Occipital lobe (tissue), 2 donors: Measurements from ENCODE around the gene RADIL. TPM values are rescaled to one million over a fixed set of nuclear protein-coding genes. Genes with fewer than 3 reads are reported as not detected.
"Not testable (repeated sequence)": the region's sequence is repeated elsewhere in the genome, so short reads cannot be mapped to it uniquely, and the experiment has no call there.

Experiments
- DNase-seq: peaks from one replicate; lab custom pipeline; 2025; lab: John Stamatoyannopoulos, UW
- total RNA-seq: library from RNA; depleted of rRNA; stranded (reverse); fragments of >200 nt; gene quantifications from one replicate; pipeline ENCODE4 v1.2.3, GENCODE V29; 2014

The RADIL gene
- total RNA-seq, 1 donor from 2014 or later, result 2.3 TPM

DNA sequence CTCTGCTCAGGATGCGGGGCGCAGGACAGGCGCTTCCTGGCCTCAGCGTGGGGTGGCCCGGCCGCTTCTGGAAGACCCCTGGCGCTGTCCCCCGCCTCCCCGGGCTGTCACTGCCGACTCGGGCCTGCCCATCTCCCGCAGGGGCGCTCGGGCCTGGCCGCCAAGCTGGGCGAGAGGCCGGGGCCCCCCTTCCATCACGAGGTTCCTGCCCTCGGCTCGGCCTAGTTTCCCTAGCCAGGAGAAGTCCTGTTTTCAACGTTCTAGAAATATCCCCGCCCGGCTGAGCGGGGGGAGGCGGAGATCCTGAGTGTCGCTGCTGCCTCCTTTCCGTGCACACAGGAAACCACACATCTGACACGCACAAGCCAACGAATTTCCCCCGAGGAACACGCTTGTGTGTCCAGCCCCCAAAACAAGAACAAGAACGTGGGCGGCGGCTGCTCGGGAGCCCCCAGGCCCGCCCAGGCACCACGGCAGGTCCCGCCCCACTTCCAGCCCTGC, 74.4 kb downstream of the RADIL start:
- no peak for DNase-seq

DNA sequence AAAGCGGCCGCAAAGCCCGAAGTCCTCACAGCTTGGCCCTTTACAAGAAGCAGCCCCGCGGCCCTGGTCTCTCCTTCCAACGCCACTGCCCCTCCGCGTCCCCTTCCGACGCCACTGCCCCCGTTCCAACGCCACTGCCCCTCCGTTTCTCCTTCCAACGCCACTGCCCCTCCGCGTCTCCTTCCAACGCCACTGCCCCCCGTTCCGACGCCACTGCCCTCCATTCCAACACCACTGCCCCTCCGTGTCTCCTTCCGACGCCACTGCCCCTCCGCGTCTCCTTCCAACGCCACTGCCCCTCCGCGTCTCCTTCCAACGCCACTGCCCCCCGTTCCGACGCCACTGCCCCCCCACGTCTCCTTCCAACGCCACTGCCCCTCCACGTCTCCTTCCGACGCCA, 75.0 kb downstream of the RADIL start:
- DNase-seq, result no peak

DNA sequence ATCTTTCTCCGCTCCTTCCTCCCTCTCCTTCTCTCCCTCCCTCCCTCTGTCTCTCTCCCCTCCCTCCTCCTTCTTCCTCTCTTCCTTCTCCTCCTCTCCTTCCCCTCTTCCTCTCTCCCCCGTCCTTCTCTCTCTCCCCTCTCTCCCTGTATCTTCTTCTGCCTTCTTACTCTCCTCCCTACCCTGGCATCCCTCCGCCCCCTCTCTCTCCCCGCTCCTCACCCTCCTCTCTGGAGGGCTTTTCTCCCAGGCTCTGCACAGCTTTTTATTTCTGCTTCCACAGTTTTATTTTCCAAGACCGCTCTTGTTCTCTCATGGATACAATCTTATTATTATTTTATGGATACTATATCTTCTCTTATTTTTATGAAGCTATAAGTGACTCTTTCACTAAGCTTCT, 75.5 kb downstream of the RADIL start:
- DNase-seq, result no peak

DNA sequence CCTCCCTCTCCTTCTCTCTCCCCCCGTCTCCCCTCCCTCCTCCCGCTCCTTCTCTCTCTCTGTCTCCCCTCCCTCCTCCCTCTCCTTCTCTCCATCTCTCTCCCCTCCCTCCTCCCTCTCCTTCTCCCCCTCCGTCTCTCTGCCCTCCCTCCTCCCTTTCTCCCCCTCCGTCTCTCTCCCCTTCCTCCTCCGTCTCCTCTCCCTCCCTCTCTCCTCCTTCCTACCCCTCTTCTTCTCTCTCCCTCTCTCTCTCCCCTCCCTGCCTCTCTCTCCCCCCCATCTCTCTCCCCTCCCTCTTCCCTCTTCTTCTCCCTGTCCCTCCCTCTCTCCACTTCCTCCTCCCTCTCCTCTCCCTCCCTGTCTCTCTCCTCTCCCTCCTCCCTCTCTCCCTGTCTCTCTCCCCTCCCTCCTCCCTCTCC, 75.9 kb downstream of the RADIL start:
- DNase-seq, result no peak

DNA sequence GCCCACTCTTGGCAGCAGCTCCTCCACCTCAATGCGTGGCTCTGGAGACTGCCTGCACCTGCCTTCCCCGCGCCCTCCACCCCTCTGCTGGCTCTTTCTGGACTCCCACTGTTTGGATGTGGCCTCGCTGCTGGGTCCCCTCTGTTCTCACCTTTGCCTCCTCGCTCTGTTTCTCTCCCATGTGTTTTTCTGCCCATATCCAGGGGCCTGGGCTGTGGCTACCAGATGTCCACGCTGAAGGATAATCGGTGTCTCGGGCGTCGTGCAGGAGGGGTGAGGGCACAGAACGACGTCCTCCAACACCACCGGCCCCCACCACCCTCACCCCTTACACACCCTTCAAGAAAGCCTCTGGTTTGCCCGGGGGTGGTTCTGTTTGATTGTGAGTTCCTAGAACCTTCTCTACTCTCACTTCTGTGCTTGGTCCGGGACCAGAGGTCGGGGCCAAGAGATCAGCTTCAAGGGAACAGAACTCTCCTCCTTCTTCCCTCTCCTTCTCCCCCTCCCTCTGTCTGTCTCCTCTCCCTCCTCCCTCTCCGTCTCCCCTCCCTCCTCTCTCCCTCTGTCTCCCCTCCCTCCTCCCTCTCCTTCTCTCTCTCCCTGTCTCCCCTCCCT, 76.4 kb downstream of the RADIL start:
- DNase-seq, result no peak

DNA sequence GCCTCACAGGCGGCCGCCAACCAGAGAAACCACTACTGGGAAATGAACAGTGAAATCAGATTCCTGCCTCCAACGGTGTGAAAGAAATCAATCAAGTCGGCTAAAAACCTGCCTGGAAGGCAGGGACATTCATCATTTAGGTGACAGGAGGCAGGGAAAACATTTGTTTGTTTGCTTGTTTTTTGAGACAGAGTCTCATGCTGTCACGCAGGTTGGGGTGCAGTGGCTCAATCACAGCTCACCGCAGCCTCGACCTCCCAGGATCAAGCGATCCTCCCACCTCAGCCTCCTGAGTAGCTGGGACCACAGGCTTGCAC, 77.6 kb downstream of the RADIL start:
- no peak for DNase-seq

DNA sequence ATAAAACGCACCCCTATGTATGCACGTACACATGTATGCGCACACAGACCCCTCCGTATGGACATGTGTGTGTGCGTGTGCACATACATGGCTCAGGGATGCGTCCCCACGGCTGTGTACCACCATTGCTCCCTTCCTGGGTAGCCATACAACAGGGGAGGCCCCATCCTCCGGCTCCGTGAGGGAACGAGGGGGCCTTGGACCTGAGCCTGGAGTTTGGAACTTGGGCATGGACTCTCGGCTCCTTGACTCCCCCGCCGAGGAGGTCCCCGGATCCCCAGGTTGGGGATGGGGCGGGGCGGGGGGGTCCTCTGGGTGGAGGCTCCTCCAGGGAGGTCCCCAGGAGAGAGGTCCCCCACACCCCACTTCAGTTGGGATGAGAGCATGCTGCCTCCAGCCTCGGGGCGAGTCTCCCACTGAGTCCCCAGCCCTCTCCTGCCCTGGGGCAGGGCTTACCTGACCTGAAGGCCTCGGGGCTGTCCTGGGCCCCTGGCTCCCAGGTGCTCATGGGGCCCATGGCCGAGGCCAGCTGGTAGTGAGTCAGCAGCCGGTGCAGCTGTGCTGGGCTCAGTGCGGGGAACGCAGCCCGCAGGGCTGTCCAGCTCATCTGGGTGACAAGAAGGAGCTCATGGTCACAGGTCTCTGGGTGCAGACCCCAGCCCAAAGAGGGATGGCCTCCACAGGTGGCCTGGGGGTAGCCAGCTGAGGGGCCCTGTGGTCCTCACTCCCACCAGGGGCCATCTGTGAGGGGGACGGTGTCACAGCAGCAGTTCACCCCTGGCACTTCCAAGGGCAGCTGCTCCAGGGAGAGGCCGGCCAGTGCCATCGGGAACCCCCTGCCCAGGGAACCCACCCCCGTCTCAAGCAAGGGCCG, 78.2 kb downstream of the RADIL start:
- DNase-seq, result no peak

DNA sequence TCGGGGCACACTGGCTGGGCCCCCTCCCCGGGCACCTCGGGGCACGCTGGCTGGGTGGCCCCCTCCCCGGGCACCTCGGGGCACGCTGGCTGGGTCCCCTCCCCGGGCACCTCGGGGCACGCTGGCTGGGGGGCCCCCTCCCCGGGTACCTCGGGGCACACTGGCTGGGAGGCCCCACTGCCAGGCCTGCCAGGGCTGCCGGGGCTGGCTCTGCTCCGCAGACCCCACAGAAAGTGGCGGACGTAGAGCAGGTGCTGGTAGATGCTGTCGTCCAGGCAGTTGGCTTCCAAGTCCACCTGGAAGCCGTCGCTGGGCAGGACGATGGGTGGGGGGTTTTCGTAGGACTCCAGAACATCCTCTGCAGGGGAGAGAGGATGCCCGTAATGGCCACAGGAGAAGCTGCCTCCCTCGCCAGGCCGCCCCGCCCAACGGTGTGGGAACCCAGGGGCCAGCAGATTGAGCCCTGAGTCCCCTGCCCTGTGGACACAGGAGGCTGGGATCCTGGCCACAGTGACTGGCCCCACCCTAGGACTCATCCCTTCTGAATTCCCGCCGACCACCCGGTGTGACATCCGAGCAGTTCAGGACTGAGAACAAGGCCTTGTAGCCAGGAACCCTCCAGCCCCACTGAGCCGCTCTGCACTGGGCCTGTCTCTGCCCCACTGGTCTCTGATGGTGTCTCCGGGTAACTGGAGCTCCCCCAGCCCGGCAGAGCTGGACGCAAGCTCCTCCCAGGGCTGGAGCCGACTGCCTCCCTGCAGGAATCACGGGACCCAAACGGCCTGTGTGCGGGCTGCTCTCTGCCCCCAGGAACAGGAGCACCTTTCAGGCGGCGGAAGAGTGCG, 79.9 kb downstream of the RADIL start:
- DNase-seq, result no peak

DNA sequence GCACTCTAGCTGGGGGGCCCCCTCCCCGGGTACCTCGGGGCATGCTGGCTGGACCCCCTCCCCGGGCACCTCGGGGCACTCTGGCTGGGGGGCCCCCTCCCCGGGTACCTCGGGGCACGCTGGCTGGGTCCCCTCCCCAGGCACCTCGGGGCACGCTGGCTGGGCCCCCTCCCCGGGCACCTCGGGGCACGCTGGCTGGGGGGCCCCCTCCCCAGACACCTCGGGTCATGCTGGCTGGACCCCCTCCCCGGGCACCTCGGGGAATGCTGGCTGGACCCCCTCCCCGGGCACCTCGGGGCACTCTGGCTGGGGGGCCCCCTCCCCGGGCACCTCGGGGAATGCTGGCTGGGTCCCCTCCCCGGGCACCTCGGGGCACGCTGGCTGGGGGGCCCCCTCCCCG, 80.9 kb downstream of the RADIL start:
- not testable (repeated sequence) for DNase-seq

DNA sequence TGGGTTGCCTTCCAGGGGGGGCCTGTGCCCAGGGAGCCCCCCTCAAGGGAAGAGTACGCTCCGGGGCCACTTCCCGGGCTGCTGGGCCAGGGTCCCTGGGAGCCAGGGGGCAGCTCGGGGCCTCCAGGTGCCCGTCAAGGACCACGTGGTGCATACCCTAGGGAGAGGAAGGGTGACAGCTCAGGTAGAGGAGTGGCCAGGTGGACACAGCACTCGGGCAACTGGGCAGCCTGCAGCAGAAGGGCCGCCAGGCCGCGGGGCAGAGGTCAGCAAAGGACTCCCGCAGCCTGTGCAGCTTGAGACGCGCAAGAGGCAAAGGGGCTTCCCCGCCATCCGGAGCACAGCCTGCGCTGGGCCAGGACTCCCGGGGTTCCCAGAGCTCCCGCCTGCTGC, 81.7 kb downstream of the RADIL start:
- no peak for DNase-seq

DNA sequence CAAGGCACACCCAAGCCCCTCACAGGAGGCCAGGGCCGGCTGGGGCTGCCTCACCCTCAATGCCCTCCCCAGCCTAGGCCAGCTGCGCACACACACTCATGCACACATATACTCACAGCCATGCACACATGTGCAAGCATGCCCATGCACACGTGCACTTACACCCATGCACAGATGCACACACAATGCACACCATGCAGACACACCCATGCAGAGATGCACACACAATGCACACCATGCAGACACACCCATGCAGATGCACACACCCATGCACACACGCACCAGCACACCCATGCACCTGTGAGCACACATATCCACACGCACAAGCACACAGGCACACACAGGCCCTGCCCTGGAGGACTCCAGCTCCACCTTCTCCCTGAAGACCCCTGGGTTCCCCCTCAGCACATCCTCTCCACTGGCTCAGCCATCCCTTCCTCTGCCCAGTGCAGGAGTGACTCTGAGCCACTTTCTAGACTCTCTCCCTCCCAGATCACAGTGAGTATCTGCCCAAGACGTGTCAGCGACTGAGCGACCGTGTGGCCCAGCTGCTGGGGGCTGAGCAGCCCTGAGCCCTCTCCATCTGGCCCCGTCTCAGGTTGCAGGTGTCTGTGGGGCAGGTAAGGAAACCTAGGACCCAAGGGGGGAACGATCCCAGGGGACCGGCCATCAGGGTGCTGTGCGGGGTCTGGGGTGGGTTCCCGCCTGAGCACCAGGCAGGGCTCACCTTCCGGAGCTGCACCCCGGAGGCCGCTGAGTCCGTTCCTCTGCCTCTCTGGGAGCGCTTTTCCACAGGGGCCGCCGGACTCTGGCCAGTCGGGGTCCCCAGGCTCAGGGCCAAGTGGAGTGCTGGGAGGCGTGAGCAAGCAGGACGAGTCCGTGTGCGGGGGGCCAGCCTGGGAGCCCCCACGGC, 82.3 kb downstream of the RADIL start:
- DNase-seq, result no peak

DNA sequence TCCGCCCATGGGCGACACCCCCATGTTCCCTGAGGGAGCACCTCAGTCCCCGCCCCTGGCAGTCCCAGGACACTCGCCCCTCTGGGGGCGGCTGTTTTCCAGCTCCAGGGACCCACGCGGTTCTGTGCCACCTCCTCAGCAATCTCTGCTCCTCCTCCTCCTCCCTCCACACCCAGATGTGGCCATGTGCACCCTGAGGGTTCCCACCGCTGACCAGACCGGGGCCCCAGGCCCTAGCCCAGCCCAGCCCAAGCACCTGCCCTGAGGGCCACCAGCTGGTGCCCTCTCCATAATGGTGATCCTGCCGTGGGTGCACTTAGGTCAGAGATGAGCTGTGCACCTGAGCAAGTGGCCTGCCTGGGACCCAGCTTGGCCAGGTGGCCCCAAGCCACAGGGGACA, 83.0 kb downstream of the RADIL start:
- DNase-seq, result no peak

DNA sequence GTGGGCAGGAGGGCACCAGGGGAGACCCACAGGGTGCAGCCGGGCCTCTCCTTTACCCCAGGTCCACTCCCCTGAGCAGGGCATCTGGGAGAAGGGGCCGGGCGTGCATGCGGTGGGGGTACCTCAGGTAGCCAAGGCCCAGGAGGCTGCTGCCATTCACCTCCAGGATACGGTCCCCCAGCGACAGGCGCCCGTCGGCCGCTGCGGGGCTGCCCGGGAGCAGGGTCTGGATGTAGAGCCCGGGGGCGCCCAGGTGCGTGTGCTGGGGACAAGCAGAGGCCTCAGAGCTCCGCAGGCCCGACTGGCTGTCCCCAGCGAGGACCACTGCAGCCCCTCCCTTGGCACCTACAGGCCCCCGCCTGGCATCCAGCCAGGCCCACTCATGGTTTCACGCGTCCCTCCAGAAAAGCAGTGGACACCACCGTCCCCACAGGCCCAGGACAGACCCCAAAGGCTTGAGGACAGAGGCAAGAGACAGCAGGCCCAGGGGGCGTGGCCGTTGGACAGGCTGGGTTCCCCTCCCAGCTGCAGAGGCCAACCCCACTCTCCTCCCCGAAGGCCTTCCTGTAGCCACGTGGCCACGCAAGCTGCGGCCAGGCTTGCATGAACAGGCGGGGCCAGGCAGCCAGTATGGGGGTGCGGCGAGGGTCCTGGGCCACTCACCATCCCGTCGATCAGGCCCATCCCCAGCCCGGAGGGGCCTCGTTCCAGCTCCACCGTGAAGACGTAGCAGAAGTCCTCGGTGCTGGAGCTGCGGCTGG, 83.8 kb downstream of the RADIL start:
- DNase-seq, result no peak

DNA sequence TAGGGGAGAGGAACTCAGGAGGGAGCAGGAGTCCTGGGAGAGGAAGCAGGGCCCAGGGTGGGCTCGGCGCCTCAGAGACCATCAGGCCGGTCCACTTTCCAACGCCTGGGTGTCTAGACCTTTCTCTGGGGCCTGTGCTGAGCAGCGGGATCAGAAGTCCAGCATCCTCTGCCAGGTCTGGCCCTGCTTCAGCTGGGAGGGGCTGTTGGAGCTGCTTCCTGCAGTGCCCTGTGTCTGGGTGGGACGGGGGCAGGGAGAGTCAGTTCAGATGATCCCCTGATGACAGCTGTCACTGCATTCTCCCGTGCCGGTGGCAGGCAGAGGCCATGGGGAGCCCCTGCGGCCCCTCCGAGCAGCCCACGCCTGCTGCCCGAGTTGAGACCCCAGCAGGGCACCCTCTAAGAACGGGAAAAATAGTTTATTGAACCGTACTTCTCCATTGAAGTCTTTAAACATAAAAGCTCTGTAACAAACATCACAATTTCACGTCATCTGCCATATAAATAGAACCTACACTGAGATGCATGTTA, 84.7 kb downstream of the RADIL start:
- no peak for DNase-seq

DNA sequence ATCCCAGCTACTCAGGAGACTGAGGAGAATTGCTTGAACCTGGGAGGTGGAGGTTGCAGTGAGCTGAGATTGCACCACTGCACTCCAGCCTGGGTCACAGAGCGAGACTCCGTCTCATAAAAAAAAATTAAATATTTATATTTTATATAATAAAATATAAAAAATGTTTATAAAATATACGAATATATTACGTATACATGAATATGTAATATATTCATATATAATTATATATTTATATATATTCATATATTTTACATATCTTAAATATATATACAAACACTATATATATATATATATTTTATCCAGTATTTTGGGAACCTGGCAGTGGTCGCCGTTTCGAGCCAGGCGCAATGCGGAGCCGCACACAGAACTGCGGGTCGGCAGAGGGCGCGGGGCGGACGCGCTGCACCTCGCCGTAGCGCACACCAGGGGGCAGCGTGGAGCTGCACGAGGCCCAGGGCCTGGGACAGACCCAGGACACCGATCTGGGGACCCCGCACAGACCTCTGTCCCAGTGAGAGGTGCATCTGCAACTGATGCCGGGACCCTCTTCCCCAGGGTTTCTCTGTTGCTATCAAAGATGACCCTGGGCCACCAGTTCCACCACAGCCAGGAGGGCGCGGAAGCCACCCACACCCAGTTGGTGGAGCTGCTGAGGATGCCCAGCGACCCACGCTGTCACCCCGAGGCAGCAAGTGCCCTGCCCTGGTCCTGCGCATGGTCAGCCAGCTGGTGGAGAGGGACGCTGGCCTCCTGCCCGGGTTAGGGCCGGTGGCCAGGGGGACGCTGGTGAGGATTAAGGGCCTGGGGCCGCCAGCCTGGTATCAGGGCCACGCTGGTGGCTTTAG, 85.4 kb downstream of the RADIL start:
- DNase-seq, result no peak

DNA sequence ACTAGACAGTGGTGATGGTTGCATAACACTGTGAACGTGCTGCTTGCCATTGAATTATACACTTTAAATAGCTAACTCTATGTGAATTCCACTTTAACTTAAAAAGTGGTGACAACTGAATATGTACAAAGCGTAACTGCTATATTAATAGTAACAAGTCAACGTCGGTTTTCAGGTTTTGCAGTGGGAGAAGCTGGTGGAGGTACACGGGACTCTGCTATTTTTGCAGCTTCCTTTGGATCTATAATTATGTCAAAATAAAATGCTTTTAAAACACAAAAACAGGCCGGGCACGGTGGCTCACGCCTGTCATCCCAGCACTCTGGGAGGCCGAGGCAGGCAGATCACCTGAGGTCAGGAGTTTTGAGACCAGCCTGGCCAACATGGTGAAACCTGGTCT, 87.1 kb downstream of the RADIL start:
- no peak for DNase-seq

DNA sequence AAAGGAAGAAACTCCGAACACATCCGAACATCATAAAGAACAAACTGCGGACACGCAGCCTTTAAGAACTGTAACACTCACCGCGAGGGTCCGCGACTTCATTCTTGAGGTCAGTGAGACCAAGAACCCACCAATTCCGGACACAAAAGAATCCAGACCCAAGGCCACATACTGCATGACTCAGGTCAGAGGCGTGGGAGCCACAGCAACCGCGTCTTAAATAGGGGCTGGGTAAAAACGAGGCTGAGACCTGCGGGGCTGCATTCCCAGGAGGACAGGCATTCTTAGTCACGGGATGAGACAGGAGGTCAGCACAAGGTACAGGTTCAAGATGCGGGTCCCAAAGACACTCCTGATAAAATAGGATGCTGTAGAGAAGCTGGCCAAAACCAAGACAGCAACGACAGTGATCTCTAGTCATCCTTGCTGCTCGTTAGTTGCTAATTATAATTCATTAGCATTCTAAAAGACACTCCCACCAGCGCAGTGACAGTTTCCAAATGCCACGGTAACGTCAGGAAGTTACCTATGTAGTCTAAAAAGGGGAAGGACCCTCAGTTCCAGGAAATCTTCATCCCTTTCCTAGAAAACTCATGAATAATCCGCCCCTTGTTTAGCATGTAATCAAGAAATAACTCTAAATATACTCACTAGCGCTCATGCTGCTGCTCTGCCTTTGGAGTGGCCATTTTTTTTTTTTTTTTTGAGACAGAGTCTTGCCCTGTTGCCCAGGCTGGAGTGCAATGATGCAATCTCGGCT, 88.7 kb downstream of the RADIL start:
- DNase-seq, result no peak

DNA sequence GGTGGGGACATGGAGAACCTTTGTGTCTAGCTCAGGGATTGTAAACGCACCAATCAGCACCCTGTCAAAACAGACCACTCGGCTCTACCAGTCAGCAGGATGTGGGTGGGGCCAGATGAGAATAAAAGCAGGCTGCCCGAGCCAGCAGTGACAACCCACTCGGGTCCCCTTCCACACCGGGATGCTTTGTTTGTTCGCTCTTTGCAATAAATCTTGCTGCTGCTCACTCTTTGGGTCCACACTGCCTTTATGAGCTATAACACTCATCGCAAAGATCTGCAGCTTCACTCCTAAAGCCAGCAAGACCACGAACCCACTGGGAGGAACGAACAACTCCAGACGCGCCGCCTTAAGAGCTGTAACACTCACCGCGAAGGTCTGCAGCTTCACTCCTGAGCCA, 89.3 kb downstream of the RADIL start:
- not testable (repeated sequence) for DNase-seq
